ENCODE results near the gene AKR1E2. TPM values are rescaled to one million over a fixed set of nuclear protein-coding genes. Genes with fewer than 3 reads are reported as not detected.

AKR1E2 gene
- total and polyA plus RNA-seq, 2 of the 8 experiments (the other 6 are each of a cell fraction or from before 2014, with no cell fraction given) = 2.6 to 3.5 TPM

GRCh38 chr10:4778761-4779160, 47.2 kb upstream of the AKR1E2 start:
- H3K79me1 ChIP-seq (ENCODE audit: low read depth, low read length) = no peaks in the 10 kb centered on the region
- H3K18ac ChIP-seq (ENCODE audit: extremely low read depth, low read length) = no peak overlapping the region
- no peak overlapping the region for H2BK15ac ChIP-seq (ENCODE audit: low read length)
- ChIA-PET POLR2A (ENCODE audit: partially characterized antibody) (no interaction called here), CTCF (ENCODE audit: partially characterized antibody) (no interaction called here)
- H3K27me3 ChIP-seq (replicated peaks in 1 of 4; ENCODE audit: control insufficient read depth in 3 of 4, extremely low read depth in 1 of 4, insufficient read depth in 3 of 4, low read length in 3 of 4) = no peaks in the 10 kb centered on the region
- no peak overlapping the region for H3K56ac ChIP-seq (replicated peaks; ENCODE audit: insufficient read length, low read depth, low read length)
- no peak overlapping the region for H2BK12ac ChIP-seq (ENCODE audit: low read depth, low read length)
- no peak overlapping the region for H2AFZ ChIP-seq (ENCODE audit: low read length)
- H2BK5ac ChIP-seq (ENCODE audit: low read depth, low read length) = no peak overlapping the region
- no peaks in the 10 kb centered on the region for H3K4me1 ChIP-seq (replicated peaks in 1 of 4; ENCODE audit: control insufficient read depth in 3 of 4, insufficient read depth in 4 of 4, low read length in 3 of 4)
- no peak overlapping the region for H2BK20ac ChIP-seq (ENCODE audit: low read length)
- H3K4ac ChIP-seq (replicated peaks; ENCODE audit: insufficient read length, low read depth, low read length) = no peak overlapping the region
- no peak overlapping the region for H3K27ac ChIP-seq (ENCODE audit: low read depth, low read length)
- H3K36me3 ChIP-seq (ENCODE audit: control insufficient read depth in 2 of 4, insufficient read depth in 4 of 4, low read length in 3 of 4) = no peaks in the 10 kb centered on the region
- H3K9me3 ChIP-seq (ENCODE audit: insufficient read depth in 2 of 2, low read depth in 1 of 2, low read length in 1 of 2) = no peaks in the 10 kb centered on the region; a peak in 1 of 4 replicates
- no peaks in the 10 kb centered on the region for H3K79me2 ChIP-seq (ENCODE audit: control insufficient read depth in 1 of 2, insufficient read depth in 2 of 2, low read length in 2 of 2)
- H2BK120ac ChIP-seq (replicated peaks; ENCODE audit: low read depth, low read length) = no peak overlapping the region
- no peak overlapping the region for H4K5ac ChIP-seq (ENCODE audit: insufficient read length, low read depth, low read length)
- no peaks in the 10 kb centered on the region for H3K23me2 ChIP-seq (ENCODE audit: low read depth, low read length)
- H2AK5ac ChIP-seq (ENCODE audit: low read depth, low read length) = no peak overlapping the region
- no peak for DNase-seq (ENCODE audit: low read depth in 1 of 2, low spot score in 2 of 2)
- no peak overlapping the region for H3K4me3 ChIP-seq (ENCODE audit: extremely low read depth in 1 of 4, insufficient read depth in 2 of 4, low read depth in 3 of 4, low read length in 4 of 4)
- no peak overlapping the region for H3K9ac ChIP-seq (replicated peaks in 1 of 4; ENCODE audit: extremely low read depth in 1 of 4, low read depth in 3 of 4, low read length in 3 of 4)
- H3K23ac ChIP-seq (ENCODE audit: insufficient read length) = no peak overlapping the region
- no peak for FAIRE-seq
- no peaks in the 10 kb centered on the region for H4K20me1 ChIP-seq (replicated peaks in 1 of 2; ENCODE audit: control insufficient read depth in 1 of 2, insufficient read depth in 2 of 2, low read length in 2 of 2)
- H4K91ac ChIP-seq (replicated peaks; ENCODE audit: insufficient read length, low read length) = no peak overlapping the region
- H3K4me2 ChIP-seq (ENCODE audit: insufficient read depth in 1 of 2, low read depth in 2 of 2, low read length in 2 of 2) = no peak overlapping the region
- TF ChIP-seq EGR1 (IDR thresholded peaks at IDR 0.05; ENCODE audit: borderline replicate concordance, low read depth, low read length) (no peak), TAF1 (IDR thresholded peaks at IDR 0.05; ENCODE audit: low read depth, low read length) (no peak), JUND (IDR thresholded peaks at IDR 0.05; ENCODE audit: low read length) (no peak)
- no peak overlapping the region for H3K14ac ChIP-seq (ENCODE audit: insufficient read length)
- no peak overlapping the region for H4K8ac ChIP-seq (ENCODE audit: extremely low read depth, insufficient read depth, low read length)
